ENCODE measurements around the gene MYH7B. TPM values are rescaled to one million over a fixed set of nuclear protein-coding genes. Genes with fewer than 3 reads are reported as not detected.
A peak's percentile ranks its signal among the peaks of the same experiment; 100 is the strongest.

Gene MYH7B
- total RNA-seq, 5 donors from 2014 or later (not counting 1 experiment from before 2014, with no cell fraction given), result 0.48 to 0.76 (median 0.67) TPM

DNA sequence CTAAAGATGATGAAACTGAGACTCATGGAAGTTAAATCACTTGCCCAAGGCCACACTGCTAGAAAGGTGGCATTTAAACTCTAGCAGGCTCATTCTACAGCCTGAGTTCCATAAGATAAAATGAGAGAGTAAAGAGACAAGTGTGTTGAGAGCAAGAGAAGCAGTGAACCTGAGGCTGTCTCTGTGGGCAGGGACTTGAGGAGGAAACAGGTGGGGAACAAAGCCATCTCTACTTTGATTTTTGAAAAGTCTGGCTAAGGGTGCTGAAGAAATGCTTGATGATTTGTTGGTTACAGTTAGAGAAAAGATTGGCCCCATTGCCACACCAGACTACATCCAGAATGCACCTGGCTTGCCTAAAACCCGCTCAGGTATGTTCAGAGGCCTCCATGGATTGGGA, 29.1 kb upstream of the MYH7B start:
- H3K4me1 Mint-ChIP-seq, result peaks cover 3 to 12% (median 6%) of the 10 kb centered on the region in 3 donors
- POLR2A ChIA-PET, result no interaction called here
- no peak overlapping the region for H3K4me3 ChIP-seq (ENCODE audit: control insufficient read depth in 1 of 2, extremely low read depth in 1 of 2, low read length in 1 of 2)
- H3K36me3 ChIP-seq (ENCODE audit: control insufficient read depth in 2 of 2, extremely low read depth in 1 of 2, insufficient read depth in 1 of 2, low read length in 1 of 2), result peaks cover 9 to 27% of the 10 kb centered on the region in 2 donors
- WGBS (ENCODE audit: insufficient coverage), result 80% methylated on average over 1 of the region's 1 CpG
- CTCF ChIA-PET, result no interaction called here
- H3K27me3 ChIP-seq (replicated peaks in 1 of 2; ENCODE audit: control insufficient read depth in 2 of 2, extremely low read depth in 1 of 2, insufficient read depth in 2 of 2, low read length in 1 of 2), result no peaks in the 10 kb centered on the region
- no peaks in the 10 kb centered on the region for H3K9me3 Mint-ChIP-seq
- peaks cover 43% of the 10 kb centered on the region for H3K36me3 Mint-ChIP-seq
- ATAC-seq (replicated peaks in 1 of 4) (no peak), DNase-seq (no peak)
- no peaks in the 10 kb centered on the region for H3K9me3 ChIP-seq
- H3K27ac Mint-ChIP-seq, result peak overlapping the region in 1 of 2 donors; percentile 53
- peaks cover 2 to 8% of the 10 kb centered on the region in 2 experiments for H3K4me1 ChIP-seq (ENCODE audit: control insufficient read depth in 1 of 2, extremely low read depth in 1 of 2, insufficient read depth in 2 of 2, low read length in 2 of 2)
- H3K27ac ChIP-seq (ENCODE audit: low read length), result no peak overlapping the region
- H3K4me3 Mint-ChIP-seq, result no peak overlapping the region
- no peaks in the 10 kb centered on the region for H3K27me3 Mint-ChIP-seq

DNA sequence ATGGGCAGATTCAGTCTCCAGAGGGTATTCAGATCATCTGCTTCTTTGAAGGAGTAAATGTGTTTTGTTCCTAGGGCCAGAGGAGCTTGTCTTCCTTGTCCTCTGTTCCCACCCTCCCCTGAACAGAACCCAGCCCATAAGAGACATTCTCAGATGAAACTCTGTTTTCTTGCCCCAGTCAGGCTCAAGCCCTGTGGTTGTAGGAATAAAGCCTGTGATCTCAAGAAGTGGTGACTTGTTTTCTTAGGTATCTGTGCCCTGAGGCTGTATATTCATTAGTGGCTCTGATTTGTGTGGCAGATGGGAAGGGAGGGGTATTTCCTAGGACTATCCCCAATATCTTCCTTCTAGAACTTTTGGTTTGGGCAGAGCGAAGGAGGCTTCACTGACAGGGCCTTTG, 27.9 kb upstream of the MYH7B start:
- Mint-ChIP-seq H3K4me1 (peaks cover 3 to 12% (median 6%) of the 10 kb centered on the region in 3 donors), H3K27me3 (no peaks in the 10 kb centered on the region), H3K36me3 (peaks cover 48% of the 10 kb centered on the region), H3K9me3 (no peaks in the 10 kb centered on the region), H3K27ac (peak overlapping the region; percentile 7 to 66), H3K4me3 (no peak overlapping the region)
- H3K36me3 ChIP-seq (ENCODE audit: control insufficient read depth in 2 of 2, extremely low read depth in 1 of 2, insufficient read depth in 1 of 2, low read length in 1 of 2), result peaks cover 9 to 27% of the 10 kb centered on the region in 2 donors
- no peak for ATAC-seq (replicated peaks in 1 of 4)
- H3K27me3 ChIP-seq (replicated peaks in 1 of 2; ENCODE audit: control insufficient read depth in 2 of 2, extremely low read depth in 1 of 2, insufficient read depth in 2 of 2, low read length in 1 of 2), result no peaks in the 10 kb centered on the region
- H3K4me1 ChIP-seq (ENCODE audit: control insufficient read depth in 1 of 2, extremely low read depth in 1 of 2, insufficient read depth in 2 of 2, low read length in 2 of 2), result peaks cover 2 to 8% of the 10 kb centered on the region in 2 experiments
- ChIA-PET POLR2A (no interaction called here), CTCF (no interaction called here)
- DNase-seq, result no peak
- H3K4me3 ChIP-seq (ENCODE audit: control insufficient read depth in 1 of 2, extremely low read depth in 1 of 2, low read length in 1 of 2), result no peak overlapping the region
- H3K9me3 ChIP-seq, result no peaks in the 10 kb centered on the region
- 83% methylated on average over 1 of the region's 1 CpG for WGBS (ENCODE audit: insufficient coverage)
- H3K27ac ChIP-seq (ENCODE audit: low read length), result no peak overlapping the region

DNA sequence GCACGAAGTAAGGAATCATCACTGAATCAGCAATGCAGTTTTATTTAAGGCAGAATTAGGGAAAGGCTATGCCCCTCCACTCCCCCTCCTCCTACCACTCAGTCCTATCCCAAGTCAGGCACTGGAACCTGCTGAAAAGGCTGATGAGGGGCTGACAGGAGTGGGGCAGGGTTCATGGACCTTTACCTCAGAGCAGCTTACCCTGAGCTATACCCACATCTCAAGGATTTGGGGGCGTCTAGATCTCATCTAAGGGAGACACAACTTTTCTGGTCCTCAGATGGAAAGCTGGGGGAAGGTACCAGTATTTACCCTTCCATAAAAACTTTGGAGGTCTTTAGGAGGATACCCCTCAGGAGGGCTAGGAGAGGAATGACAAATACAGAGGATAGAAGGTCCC, 27.3 kb upstream of the MYH7B start:
- DNase-seq, result no peak
- Mint-ChIP-seq H3K4me1 (peaks cover 3 to 12% (median 6%) of the 10 kb centered on the region in 3 donors), H3K4me3 (no peak overlapping the region), H3K27me3 (no peaks in the 10 kb centered on the region), H3K36me3 (peaks cover 53% of the 10 kb centered on the region), H3K27ac (no peak overlapping the region), H3K9me3 (no peaks in the 10 kb centered on the region)
- Histone ChIP-seq H3K36me3 (ENCODE audit: control insufficient read depth in 2 of 2, extremely low read depth in 1 of 2, insufficient read depth in 1 of 2, low read length in 1 of 2) (peaks cover 9 to 27% of the 10 kb centered on the region in 2 donors), H3K27me3 (replicated peaks in 1 of 2; ENCODE audit: control insufficient read depth in 2 of 2, extremely low read depth in 1 of 2, insufficient read depth in 2 of 2, low read length in 1 of 2) (no peaks in the 10 kb centered on the region), H3K4me1 (ENCODE audit: control insufficient read depth in 1 of 2, extremely low read depth in 1 of 2, insufficient read depth in 2 of 2, low read length in 2 of 2) (peaks cover 2 to 8% of the 10 kb centered on the region in 2 experiments), H3K4me3 (ENCODE audit: control insufficient read depth in 1 of 2, extremely low read depth in 1 of 2, low read length in 1 of 2) (no peak overlapping the region), H3K9me3 (no peaks in the 10 kb centered on the region), H3K27ac (ENCODE audit: low read length) (no peak overlapping the region)
- POLR2A ChIA-PET, result interaction anchor here in 1 of 2 donors (1.0 kb wide), 1 partner anchor 27 kb away, joined by 3 read pairs; the partner anchor contains the start of genes GSS and MYH7B
- no CpG with 5 or more reads among the region's 2 CpGs for WGBS (ENCODE audit: insufficient coverage)
- CTCF ChIA-PET, result no interaction called here
- ATAC-seq (replicated peaks in 1 of 4), result no peak

DNA sequence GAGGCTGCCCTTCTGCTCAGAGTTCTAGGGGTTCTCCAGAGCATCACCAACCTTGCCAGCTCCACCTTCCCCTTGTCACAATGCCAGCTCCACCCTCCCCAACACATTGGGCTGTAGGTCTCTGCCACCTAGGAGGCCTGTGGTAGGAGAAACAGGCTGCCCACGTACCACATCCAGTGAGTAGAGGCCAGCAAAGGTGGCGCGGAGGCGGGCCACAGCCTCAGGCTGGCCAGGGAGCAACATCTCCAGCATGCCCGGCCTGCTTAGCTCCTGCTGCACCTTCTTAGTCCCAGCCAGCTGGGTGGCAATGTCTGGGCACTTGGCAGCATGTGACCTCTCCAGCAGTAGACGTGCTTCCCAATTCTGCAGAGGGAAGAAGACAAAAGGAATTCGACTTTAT, 23.9 kb upstream of the MYH7B start:
- H3K4me3 ChIP-seq (ENCODE audit: control insufficient read depth in 1 of 2, extremely low read depth in 1 of 2, low read length in 1 of 2), result no peak overlapping the region
- H3K27ac ChIP-seq (ENCODE audit: low read length), result no peak overlapping the region
- no peaks in the 10 kb centered on the region for H3K27me3 ChIP-seq (replicated peaks in 1 of 2; ENCODE audit: control insufficient read depth in 2 of 2, extremely low read depth in 1 of 2, insufficient read depth in 2 of 2, low read length in 1 of 2)
- peaks cover 0 to 2% (median 0%) of the 10 kb centered on the region in 3 donors for H3K4me1 Mint-ChIP-seq
- ChIA-PET POLR2A (no interaction called here), CTCF (interaction anchor here (0.6 kb wide), 2 partner anchors 29 to 907 kb away, joined by 3 to 4 read pairs; no protein-coding TSS in a partner anchor)
- peaks cover 0 to 1% of the 10 kb centered on the region in 2 experiments for H3K4me1 ChIP-seq (ENCODE audit: control insufficient read depth in 1 of 2, extremely low read depth in 1 of 2, insufficient read depth in 2 of 2, low read length in 2 of 2)
- ATAC-seq (replicated peaks in 1 of 4) (no peak), DNase-seq (no peak)
- H3K27me3 Mint-ChIP-seq, result no peaks in the 10 kb centered on the region
- no peak overlapping the region for H3K27ac Mint-ChIP-seq
- no peaks in the 10 kb centered on the region for H3K9me3 Mint-ChIP-seq
- peaks cover 56% of the 10 kb centered on the region for H3K36me3 Mint-ChIP-seq
- WGBS (ENCODE audit: insufficient coverage), result 92% methylated on average over 2 of the region's 7 CpGs
- no peaks in the 10 kb centered on the region for H3K9me3 ChIP-seq
- H3K36me3 ChIP-seq (ENCODE audit: control insufficient read depth in 2 of 2, extremely low read depth in 1 of 2, insufficient read depth in 1 of 2, low read length in 1 of 2), result peaks cover 2 to 35% of the 10 kb centered on the region in 2 donors
- H3K4me3 Mint-ChIP-seq, result no peak overlapping the region

DNA sequence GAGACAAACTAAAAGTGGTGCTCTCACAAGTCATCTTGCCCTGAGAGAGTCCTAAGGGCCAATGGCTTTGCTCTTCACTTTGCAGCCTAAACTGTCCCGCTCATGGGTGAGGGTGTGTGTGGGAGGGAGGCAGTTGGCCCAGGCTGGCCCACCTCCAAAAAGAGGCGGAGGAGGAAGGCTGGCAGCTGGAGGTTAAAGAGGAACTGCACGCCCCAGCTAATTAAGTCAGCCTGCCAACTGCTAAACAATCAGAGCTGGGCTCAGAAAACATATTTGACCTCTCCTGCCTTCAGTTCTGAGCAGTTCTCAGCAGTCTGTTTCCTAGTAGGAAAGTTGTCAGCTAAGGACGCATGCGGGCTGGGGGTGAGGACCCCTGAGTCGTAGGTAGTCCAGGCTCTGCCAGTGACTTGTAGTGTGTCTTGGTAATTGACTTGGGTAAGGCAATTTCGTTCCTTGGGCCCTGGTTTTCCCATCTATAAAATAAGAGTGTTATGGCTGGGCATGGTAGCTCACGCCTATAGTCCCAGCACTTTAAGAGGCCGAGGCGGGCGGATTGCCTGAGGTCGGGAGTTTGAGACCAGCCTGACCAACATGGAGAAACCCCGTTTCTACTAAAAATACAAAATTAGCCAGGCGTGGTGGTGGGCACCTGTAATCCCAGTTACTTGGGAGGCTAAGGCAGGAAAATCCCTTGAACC, 17.1 kb upstream of the MYH7B start:
- Histone ChIP-seq H3K36me3 (ENCODE audit: control insufficient read depth in 2 of 2, extremely low read depth in 1 of 2, insufficient read depth in 1 of 2, low read length in 1 of 2) (peaks cover 6 to 63% of the 10 kb centered on the region in 2 donors), H3K27ac (ENCODE audit: low read length) (no peak overlapping the region), H3K27me3 (replicated peaks in 1 of 2; ENCODE audit: control insufficient read depth in 2 of 2, extremely low read depth in 1 of 2, insufficient read depth in 2 of 2, low read length in 1 of 2) (no peaks in the 10 kb centered on the region), H3K4me3 (ENCODE audit: control insufficient read depth in 1 of 2, extremely low read depth in 1 of 2, low read length in 1 of 2) (no peak overlapping the region), H3K9me3 (no peaks in the 10 kb centered on the region), H3K4me1 (ENCODE audit: control insufficient read depth in 1 of 2, extremely low read depth in 1 of 2, insufficient read depth in 2 of 2, low read length in 2 of 2) (no peaks in the 10 kb centered on the region)
- Mint-ChIP-seq H3K4me3 (no peak overlapping the region), H3K27ac (peak overlapping the region in 1 of 2 donors; percentile 45), H3K27me3 (no peaks in the 10 kb centered on the region), H3K36me3 (peaks cover 51% of the 10 kb centered on the region), H3K4me1 (no peaks in the 10 kb centered on the region), H3K9me3 (no peaks in the 10 kb centered on the region)
- DNase-seq (peak in 1 of 35 experiments; percentile 9), ATAC-seq (replicated peaks in 1 of 4) (no peak)
- POLR2A ChIA-PET, result no interaction called here
- CTCF ChIA-PET, result interaction anchor here in 1 of 2 donors (0.6 kb wide), 1 partner anchor 789 kb away, joined by 3 read pairs; no protein-coding TSS in a partner anchor
- 95% methylated on average over 11 of the region's 14 CpGs for WGBS (ENCODE audit: insufficient coverage)

DNA sequence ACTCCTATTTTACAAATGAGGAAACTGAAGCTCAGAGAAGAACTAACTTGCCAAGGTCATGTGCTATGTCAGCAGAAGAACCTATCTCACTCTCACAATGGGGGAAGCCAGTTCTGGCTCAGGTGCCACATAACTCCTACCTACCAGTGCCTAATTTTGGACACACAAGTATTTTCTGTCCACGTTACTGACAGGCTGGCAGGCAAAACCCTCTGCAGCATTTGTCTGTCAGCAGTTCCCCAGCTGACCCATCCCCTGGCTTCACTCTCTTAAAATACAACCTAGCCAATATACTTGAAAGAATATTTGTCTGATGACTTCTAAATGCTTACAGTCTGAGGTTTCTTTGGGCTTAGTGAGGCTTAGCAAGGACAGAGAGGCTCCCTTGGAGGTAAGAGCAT, 15.6 kb upstream of the MYH7B start:
- Histone ChIP-seq H3K27me3 (replicated peaks in 1 of 2; ENCODE audit: control insufficient read depth in 2 of 2, extremely low read depth in 1 of 2, insufficient read depth in 2 of 2, low read length in 1 of 2) (no peaks in the 10 kb centered on the region), H3K9me3 (no peaks in the 10 kb centered on the region), H3K36me3 (ENCODE audit: control insufficient read depth in 2 of 2, extremely low read depth in 1 of 2, insufficient read depth in 1 of 2, low read length in 1 of 2) (peaks cover 12 to 66% of the 10 kb centered on the region in 2 donors), H3K4me1 (ENCODE audit: control insufficient read depth in 1 of 2, extremely low read depth in 1 of 2, insufficient read depth in 2 of 2, low read length in 2 of 2) (no peaks in the 10 kb centered on the region), H3K27ac (ENCODE audit: low read length) (no peak overlapping the region), H3K4me3 (ENCODE audit: control insufficient read depth in 1 of 2, extremely low read depth in 1 of 2, low read length in 1 of 2) (no peak overlapping the region)
- POLR2A ChIA-PET, result no interaction called here
- Mint-ChIP-seq H3K36me3 (peaks cover 50% of the 10 kb centered on the region), H3K27ac (no peak overlapping the region), H3K9me3 (no peaks in the 10 kb centered on the region), H3K4me3 (no peak overlapping the region), H3K4me1 (no peaks in the 10 kb centered on the region), H3K27me3 (no peaks in the 10 kb centered on the region)
- no peak for DNase-seq
- CTCF ChIA-PET, result interaction anchor here in 1 of 2 donors (1.3 kb wide), 1 partner anchor 11 kb away, joined by 3 read pairs; no protein-coding TSS in a partner anchor
- no peak for ATAC-seq (replicated peaks in 1 of 4)
- no CpG with 5 or more reads among the region's 1 CpG for WGBS (ENCODE audit: insufficient coverage)

All from T-cell (primary cell).